Stimulated activated CD4-positive, alpha-beta T cell treated with anti-CD3 and anti-CD28 coated beads, Interleukin-1b, Interleukin-23, amount 100 ng/mL, for 48 hours (primary cell): ENCODE data around the gene ST3GAL5.

Source experiments
- DNase-seq: peaks from one replicate; pipeline ENCODE4 v3.0.0-alpha.2; 2020

Gene ST3GAL5

DNA sequence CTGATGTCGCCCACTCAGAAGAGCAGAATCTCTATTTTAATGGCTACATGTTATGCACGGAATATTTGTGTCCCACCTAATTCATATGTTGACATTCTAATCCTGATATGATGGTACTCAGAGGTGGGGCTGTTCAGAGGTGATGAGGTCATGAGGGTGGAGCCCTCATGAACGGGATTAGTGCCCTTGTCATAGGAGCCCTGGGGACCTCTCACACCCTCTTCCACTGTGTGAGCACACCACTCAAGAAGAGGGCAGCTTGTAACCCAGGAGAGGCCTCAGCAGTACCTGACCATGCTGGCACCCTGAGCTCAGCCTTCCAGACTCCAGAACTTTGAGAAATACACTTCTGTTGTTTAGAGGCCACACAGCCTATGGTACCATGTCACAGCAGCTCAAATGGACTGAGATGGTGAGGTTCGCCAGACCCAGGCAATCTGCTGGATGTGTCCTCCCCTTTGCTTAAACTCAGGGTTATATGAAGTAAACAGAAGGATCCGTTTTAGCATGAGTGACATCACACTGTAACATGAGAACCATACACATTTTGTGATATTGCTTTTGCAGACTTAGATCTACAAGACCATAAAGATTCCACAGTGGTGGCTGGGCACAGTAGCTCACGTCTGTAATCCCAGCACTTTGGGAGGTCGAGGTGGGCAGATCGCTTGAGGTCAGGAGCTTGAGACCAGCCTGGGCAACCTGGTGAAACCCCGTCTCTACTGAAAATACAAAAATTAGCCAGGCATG is 86.3 kb downstream of the ST3GAL5 start:
- no peak for DNase-seq

DNA sequence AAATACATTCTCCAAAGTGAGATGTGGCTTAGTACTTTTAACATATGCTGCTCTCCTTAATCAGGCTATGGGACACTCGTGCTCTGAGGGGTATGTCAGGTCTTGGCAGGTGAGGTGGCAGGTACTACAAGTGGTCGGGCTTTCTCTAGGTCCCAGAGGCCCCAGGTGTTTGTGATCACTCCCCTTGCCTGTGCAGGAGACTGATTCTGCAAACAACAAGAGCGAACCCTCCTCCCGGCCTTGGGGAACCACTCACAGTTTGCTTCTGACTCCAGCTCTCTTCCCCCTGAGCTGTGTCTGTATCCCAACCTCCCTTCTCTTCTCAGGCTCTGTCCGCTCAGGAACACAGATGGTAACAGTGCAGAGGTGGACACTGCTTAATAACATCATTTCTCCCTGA is 86.9 kb downstream of the ST3GAL5 start:
- DNase-seq: no peak

DNA sequence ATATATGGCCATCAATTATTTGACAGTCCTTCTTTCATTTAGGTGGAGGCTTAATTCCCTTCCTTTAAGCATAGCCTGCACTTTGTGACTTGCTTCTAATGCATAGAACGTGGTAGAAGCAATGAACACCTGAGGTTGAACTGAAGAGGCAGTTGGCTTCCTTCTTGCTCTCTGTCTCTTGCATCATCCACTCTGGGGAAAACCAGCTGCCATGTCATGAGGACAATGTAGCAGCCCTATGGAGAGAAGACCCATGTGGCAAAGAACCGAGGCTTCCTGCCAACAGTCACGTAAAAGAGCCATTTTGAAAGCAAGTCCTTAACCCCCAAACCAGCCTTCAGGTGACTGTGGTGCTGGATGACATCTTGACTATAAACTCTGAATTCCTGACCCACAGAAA is 88.2 kb downstream of the ST3GAL5 start:
- no peak for DNase-seq

DNA sequence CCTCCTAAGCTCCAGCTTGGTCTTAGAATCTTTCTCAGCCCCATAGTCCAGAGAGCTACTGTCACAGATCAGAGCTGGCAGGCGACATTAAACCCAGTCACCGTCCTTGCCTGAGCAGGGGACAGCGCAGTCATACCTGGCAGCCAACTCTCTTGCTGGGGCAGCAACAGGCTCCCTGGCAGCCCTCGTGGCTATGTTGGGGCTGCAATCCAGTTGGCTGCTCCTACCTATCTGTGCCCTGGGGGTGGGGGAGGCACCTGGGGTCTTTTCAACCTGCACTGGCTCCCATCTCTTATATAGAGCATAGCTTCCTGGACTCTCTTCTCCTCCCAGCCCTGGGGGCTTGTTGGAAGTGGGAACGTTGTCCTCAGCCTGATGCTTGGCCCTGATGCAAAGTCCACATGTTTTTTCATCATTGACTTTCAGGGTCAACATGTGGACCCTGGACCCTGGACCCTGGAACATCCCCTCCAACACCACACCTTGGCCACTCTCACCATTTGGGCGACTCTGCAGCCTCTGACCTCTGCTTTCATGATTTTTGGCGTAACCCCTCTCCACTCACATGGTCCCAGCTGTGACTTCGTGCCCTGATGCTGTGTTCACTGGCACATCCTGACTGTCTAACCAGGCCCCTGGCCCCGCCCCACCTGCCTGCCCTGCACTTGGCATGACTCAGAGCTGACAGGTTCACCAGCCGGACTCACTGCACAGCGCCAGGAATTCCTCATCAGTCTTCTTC is 89.4 kb downstream of the ST3GAL5 start:
- peak; percentile 26 for DNase-seq

DNA sequence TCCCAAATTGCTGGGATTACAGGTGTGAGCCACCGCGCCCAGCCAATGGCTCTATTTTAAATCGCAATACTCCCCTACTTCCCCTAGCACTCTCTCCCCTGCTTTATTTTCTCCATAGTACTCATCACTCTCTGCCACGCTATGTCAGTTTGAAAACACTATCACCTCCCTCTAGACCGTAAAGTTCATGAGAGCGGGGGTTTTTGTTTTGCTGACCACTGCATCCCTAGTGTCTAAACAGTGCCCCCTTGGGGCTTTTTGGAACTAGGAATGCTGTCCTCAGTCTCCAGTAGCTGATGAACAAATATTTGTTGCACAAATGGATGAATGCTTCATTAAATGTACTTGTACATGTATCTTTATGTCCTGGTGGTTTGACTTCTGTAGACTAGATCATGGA is 90.9 kb downstream of the ST3GAL5 start:
- DNase-seq: no peak

DNA sequence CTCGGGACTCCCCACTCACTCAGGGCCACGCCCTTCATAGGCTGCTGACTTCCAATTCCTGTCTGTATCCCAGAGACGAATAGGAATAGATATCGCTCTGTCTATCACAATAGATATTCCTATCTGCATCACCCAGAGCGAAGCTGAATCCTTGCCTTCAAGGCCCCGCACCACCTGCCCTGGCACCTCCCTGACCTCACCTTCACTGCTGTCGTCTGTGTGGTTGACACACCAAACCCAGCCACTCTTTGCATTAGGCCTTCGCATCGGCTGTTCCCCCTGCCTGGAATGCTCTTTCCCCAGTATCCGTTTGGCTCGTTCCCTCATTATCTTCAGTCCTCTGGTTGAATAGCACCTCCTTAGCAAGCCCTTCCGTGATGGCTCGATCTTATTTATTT is 91.5 kb downstream of the ST3GAL5 start:
- no peak for DNase-seq

DNA sequence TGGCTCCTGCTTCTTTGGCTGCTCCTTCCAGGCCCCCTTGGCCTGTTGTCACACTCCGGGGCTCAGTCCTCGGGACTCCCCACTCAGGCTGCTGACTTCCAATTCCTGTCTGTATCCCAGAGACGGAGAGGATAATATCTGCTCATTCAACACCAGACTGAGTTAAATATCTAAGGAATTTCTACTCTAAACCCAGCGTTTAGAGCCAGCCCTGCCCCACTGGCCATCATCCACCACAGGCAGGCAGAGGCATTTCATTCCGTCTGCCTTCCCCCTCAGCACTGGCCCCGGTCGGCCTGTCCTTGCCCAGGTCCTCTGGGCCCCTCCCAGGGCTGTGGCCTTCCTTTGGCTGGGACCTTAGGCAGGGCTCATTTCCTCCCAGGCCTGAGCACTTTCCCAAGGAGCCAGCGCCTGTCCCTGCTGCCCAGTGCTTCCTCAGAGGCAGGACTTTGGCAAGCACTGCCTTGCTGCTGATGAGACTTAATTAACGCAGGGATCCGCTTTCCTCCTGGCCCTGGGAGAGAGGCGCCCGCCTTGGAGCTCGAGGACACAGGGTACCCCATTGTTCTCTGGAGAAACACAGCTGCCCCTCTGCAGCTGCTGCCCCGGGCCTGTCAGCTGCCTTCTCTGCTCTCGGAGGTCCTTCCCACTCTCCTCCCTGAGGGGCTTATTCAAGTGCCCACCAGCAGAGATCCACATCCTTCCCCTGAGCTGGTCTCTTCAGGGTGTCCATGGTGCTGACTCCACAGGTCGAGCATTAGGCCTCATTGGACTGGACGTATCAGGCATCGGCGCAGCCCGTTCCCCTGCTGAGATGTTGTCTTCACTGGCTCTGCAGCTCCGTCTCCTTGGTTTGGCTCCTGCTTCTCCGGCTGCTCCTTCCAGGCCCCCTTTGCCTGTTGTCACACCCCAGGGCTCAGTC is 92.2 kb downstream of the ST3GAL5 start:
- no peak for DNase-seq

DNA sequence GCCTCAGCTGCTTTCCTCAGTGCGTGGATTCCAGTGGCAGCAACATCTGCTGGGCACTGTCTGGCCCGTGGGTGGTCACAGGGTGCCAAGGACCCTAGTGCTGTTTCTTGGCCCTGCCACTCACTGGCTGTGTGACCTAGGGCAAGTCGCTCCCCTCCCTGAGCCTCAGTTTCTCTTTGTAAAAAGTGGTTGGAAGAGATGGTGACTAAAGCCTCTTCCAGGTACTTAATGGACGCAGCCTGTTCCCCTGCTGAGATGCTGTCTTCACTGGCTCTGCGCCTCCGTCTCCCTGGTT is 92.8 kb downstream of the ST3GAL5 start:
- DNase-seq: no peak

DNA sequence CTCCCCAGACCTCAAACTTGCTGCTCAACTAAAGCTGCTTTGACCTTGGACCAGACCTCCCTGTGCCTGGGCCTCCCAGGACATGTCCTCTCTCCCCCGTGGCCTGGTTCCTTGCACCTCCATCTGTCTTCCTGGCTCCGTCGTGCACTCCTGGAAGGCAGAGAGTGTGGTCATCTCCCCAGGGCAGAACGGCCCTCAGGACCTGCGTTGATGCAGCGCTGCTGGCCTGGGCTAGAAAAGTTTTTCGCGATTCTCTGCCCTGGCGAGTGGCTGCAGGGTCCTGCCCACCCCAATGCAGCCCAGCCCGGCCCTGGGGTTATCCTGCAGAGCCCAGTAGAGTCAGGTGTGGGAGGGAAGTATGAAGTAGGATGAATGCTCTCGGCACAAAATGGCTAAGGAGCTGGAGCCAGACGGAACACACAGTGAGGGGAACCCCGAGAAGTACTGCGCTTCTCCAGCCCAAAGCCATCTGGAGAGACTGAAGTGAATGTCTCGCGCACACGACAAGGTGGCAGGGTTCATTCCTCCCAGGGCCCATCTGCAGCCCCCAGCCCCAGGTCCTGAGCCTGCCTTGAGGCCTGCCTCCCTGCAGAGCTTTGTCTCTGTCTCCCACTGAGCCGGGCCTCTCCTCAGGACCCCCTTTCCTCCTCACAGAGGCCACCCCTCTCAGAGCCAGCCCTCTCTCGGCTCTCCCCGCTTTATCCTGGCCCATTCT is 93.3 kb downstream of the ST3GAL5 start:
- no peak for DNase-seq

DNA sequence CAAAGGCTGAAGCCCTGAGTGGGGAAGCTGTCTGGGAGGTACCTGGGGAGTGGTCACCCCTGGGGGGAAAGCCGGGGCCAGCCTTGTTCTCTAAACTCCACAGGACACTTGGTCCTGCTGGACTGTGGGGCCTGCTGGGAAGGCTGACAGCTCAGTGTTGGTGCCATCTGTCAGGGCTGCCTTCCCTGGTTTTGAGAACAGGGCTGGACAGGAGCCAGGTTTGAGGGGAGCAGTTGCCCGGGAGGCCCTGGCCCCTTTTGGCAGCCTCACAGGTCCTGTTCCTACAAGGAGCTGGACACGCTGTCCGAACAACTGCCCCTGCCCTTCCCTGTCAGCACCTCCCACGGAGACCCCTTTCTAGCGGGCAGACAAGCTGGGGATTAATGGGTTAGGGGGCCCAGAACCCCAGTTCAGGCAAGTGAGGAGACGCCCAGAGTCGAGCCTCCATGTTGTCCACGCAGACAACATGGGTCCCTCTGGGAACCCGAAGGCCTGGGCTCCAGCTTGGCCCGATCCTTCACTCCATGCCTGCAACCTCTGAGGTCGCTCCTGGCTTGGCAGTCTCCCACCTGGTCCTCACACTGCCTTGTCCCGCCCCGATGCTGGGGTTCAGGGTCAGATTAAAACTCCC is 94.2 kb downstream of the ST3GAL5 start:
- DNase-seq: no peak

DNA sequence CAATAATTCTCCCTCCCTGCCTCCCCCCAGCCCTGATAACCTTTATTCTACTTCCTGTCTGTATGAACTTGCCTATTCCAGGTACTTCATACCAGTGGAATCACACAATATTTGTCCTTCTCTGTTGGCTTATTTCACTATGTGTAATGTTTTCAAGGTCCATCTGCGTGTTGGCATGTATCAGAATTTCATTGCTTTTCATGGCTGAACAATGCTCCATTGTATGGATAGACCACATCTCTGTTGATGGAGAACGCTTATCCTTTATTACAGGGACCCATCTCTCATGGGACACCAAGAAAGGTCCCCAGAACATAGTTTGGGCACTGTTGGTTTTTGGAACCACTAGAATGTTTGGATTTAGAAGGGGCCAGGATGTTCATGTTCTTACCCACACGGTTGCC is 94.8 kb downstream of the ST3GAL5 start:
- no peak for DNase-seq

DNA sequence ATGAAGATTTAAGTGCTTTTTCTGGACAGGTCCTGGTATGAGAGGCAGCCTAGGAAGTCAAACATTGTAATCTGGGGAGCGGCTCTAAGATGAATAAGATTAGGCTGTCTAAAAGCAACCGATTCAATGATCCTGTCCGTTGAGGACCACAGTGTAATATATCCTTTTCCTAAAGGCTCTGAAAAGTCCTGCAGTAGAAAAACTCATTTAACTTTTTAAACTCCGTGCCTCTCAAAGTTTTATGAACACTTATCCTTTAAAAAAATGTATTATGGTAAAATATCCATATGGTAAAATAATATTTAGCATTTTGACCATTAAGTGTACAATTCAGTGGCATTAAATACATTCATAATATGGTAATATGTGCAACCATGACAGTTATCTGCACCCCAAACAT is 95.2 kb downstream of the ST3GAL5 start:
- no peak for DNase-seq

DNA sequence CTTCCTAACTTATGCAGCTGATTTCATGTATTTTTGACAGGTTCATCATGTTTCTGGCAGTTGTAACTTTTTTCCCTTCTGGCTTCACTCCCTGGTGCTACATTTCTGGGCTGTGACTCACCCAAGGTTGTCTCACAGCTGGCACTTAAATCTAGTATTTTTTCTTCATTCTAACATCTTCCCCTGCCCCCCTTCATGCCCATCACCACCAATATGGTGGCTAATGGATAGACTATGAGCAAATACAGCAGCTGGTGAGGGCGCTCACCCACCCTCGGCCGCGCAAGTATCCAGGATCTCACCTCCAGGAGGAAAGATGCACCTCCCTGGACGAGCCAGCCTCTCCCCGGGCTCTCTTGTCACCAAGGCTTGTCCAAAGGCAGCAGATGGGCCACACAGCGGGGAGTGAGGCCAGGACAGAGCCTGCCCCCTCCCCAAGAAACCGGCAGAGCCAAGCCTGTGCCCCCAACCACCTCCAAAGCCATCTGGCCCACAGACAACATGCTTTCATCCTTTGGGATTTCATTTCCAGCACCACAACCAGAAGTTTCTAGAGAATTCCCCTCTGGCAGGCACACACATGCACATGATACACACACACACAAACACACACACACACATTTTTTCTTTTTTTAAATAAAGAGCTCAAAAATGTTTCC is 95.9 kb downstream of the ST3GAL5 start:
- DNase-seq: no peak

DNA sequence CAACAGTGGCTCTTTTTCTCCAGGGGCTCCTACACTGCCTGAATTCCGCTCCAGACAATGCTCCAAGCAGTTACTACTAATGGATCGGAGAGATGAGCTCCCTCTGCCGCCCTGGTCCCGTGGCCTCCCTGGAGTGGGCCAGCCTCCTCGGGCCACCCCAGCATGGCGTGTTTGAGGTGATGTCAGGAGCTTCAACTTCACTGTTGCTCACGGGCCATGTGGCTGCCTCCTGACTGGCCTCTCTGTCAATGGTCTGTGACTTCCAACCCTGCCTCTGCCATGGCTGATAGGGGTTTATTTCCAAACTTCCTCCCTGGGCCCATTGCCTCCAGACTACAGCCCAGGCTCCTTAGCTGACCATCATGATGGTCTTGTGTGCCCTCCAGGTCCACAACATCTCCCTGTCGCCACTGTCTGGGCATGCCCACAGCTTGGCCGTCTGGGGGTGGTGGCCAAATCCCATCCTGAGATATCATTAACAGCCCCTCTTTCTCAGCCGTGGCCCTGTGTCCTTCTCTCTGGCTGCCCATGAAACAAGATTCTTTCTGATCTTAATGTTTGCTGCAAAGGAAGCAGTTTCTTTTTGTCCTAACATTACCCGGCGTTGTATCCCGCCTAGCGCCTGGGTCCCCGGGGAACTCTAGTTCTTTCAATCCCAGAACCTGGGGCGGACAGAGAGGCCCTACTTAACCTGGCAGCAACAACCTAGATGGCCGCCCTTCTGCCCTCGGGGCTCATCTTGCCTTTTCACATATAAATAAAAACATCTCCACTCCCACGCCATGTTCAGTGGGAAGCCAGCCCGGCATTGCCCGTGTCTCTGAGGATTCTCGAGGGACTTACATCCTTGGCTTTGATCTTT is 96.9 kb downstream of the ST3GAL5 start:
- no peak for DNase-seq

DNA sequence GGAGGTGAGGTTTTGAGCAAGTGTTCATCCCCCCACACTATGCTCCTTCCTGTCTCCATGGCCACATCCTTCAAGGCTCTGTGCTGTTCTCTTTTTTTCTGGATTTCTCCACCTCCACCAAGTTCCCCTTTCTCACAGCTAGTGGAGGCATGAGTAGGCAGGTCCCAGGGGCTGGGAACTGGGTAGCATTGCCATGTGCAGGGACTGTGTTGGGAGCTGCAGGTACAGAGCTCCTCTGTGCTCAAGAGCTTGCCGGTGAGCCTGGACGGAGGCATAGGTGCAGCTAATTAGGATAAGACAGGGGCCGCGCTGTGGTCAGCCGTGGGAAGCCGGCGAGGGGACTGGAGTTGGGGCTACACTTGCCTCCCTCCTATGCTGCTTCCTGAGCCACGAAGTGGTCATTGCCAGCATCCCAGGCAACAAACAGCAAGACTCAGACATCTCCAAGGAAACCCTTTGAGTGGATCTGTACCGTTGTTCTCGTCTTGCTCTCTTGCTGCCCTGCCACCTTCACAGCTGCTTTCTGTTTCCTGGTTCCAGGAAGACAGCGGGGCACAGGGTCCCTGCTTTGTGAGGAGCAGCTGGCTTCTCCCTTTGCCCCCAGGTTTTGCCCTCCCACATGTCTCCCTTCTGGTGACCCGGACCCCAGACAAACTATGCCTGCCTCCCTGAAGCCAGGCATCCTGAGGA is 98.1 kb downstream of the ST3GAL5 start:
- no peak for DNase-seq

DNA sequence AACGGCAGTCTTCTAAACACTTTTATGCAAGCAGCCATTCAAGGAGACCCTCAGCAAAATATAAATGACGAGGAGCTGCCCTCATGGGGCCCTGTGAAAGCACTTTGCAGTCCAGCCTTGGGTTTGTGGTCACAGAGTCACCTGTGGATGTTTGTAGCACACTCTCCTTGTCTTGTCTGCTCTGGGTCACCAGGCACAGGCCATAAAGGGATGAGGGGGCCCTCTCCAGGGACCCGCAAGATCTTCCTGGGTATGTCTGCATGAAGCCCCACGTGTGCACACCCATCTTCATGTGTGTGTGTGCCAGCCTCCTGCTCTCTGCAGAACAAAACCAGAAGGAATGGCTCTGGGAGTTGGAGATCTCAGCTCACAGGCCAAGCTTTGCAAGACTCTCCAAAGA is 98.8 kb downstream of the ST3GAL5 start:
- no peak for DNase-seq

DNA sequence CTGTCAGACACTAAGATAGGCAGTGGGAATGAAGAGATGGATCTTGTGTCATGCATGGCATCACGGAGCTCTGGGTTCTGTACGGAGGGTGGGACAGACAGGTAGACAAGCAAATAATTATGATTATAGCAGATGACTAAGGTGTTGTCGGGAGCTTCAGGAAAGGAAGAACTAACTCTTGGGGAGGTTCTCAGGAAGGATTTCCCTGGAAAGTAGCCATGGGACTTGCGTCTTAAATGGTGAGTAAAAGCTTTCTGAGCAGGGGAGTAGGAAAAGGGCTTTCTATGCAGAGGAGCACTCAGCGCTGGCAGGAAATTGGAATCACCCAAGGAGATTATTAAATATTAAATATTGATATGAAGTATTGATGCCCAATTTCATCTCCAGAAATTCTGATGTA is 99.5 kb downstream of the ST3GAL5 start:
- DNase-seq: no peak

DNA sequence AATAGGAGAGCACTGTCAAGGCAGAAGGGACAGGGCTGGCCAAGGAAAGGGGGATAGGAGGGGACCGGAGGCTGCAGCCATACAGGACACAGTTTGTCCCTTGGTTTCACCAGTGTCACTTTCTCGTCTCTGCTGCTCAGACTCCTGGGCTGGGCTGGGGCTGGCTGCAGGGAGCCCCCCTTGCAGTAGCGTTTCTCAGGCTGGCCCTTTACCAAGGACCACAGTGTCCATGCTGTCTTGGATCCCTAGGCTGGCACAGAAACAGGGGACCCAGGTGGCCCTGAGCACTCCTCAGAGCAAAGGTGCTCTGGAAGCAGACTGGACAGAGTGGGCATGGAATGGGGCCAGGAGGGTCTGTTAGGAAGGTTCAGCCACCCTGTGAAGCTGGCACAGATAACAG is 100.2 kb downstream of the ST3GAL5 start:
- no peak for DNase-seq

DNA sequence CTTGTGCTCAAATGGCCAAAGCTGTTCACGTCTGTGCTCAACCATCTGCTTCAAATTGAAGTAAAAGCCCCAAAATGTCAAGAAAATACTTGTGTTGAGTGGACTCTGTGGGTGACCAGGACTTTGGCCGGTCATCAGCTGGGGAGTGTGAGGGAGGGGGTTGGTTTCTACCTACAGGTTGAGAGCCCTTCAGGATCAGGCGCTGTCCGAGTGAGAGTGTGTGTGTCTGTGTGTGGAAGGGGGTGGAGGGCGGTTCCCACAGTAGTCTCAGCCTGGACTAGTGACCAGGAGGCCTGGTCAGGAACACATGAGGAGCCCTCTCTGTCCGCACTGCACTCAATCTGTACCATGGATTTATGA is 100.8 kb downstream of the ST3GAL5 start:
- DNase-seq: no peak

DNA sequence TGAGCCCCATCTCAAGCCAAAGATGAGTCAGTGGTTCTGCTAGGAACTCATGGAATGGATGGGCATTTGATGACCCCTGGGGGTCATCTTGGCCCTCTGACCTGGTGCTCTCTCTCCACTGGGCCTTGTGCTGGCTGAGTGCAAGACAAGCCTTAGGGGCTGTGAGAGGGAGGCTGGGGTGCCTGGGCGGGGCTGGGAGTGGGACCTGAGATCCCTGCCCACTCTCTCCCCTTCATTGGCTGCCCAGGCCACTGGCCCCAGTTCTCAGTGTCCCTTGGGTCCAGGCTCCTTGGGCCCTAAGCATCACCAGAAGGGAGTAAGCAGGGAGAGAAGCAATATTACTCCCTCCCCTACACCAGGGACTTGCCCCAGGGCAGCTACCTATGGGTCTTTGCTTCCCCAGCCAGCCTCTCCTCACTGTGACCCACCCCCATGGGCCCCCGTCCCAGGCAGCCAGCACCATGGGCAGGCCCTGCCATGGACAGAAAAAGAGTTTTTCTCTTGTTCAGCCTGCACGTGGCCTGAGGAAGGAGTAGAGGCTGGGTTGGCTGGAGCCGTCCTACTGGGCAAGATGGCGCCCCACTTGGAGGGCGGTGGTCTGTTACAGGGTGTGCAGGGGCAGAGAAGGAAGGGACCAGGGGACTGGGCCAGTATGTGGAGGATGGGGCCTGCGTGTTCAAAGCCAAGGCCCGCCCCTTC is 101.4 kb downstream of the ST3GAL5 start:
- DNase-seq: no peak
